Raji (cell line): Measurements from ENCODE around the gene NCKAP5.

Experiments used
- POLR2A ChIP-seq: IDR thresholded peaks from 2 replicates; pipeline ENCODE4 v1.6.1; 2011; ENCODE audit warnings: low read depth, low read length, control low read depth; ENCODE audit not compliant: insufficient read depth

NCKAP5 gene

GRCh38 chr2:133476931-133477615 is 91.2 kb downstream of the NCKAP5 start:
- no peak for TF ChIP-seq POLR2A

GRCh38 chr2:133476286-133476685 is 92.0 kb downstream of the NCKAP5 start:
- TF ChIP-seq POLR2A, result no peak

GRCh38 chr2:133475610-133476009 is 92.7 kb downstream of the NCKAP5 start:
- no peak for TF ChIP-seq POLR2A

GRCh38 chr2:133462811-133463210 is 105.5 kb downstream of the NCKAP5 start:
- no peak for TF ChIP-seq POLR2A

GRCh38 chr2:133461484-133461883 is 106.8 kb downstream of the NCKAP5 start:
- no peak for TF ChIP-seq POLR2A

GRCh38 chr2:133459590-133459989 is 108.7 kb downstream of the NCKAP5 start:
- no peak for TF ChIP-seq POLR2A

GRCh38 chr2:133458280-133458679 is 110.0 kb downstream of the NCKAP5 start:
- no peak for TF ChIP-seq POLR2A

GRCh38 chr2:133457861-133458260 is 110.4 kb downstream of the NCKAP5 start:
- TF ChIP-seq POLR2A, result no peak

GRCh38 chr2:133456971-133457370 is 111.3 kb downstream of the NCKAP5 start:
- TF ChIP-seq POLR2A, result no peak

GRCh38 chr2:133456156-133456555 is 112.1 kb downstream of the NCKAP5 start:
- no peak for TF ChIP-seq POLR2A

- no peak for TF ChIP-seq POLR2A
Measured at GRCh38 chr2:133453032-133453431, 115.2 kb downstream of the NCKAP5 start.

GRCh38 chr2:133452583-133452982 is 115.7 kb downstream of the NCKAP5 start:
- TF ChIP-seq POLR2A, result no peak

GRCh38 chr2:133452146-133452545 is 116.1 kb downstream of the NCKAP5 start:
- TF ChIP-seq POLR2A, result no peak

- no peak for TF ChIP-seq POLR2A
Measured at GRCh38 chr2:133448195-133448594, 120.1 kb downstream of the NCKAP5 start.

- TF ChIP-seq POLR2A, result no peak
Measured at GRCh38 chr2:133447303-133447702, 121.0 kb downstream of the NCKAP5 start.

GRCh38 chr2:133444465-133444864 is 123.8 kb downstream of the NCKAP5 start:
- no peak for TF ChIP-seq POLR2A

- TF ChIP-seq POLR2A, result no peak
Measured at GRCh38 chr2:133442393-133442792, 125.9 kb downstream of the NCKAP5 start.

- TF ChIP-seq POLR2A, result no peak
Measured at GRCh38 chr2:133439565-133439920, 128.7 kb downstream of the NCKAP5 start.
